HCT116 (cell line): ENCODE results near the gene NDUFC2. TPM values are rescaled to one million over a fixed set of nuclear protein-coding genes. Genes with fewer than 3 reads are reported as not detected.

Experiments used
- ATAC-seq: fragments of 200-7000 bp; cut with Tn5 transposase; 2 replicates; pipeline ENCODE4 v1.9.1; 2020; ENCODE audit warnings: mild to moderate bottlenecking, moderate library complexity
- BruUV-seq: library from RNA; stranded (reverse); fragments of 400-500 nt; replicated peaks from 2 replicates; lab custom pipeline; 2021; lab: Mats Ljungman, UMichigan
- CTCF ChIA-PET: fragments of 300-600 bp; sonication (Branson Sonifier 250); formaldehyde crosslinking; loops from one replicate; lab custom pipeline; 2021; ENCODE audit warnings: antibody characterized with exemption; lab: Charles Lee
- POLR2A ChIA-PET: fragments of 300-600, 350-600 bp; sonication (Branson Sonifier 250); formaldehyde crosslinking; loops from one replicate; lab custom pipeline; 2021; ENCODE audit warnings: antibody characterized with exemption; lab: Charles Lee
- RAD21 ChIA-PET, 2 experiments: fragments of 300-600 bp; sonication (Branson Sonifier 250); formaldehyde crosslinking; loops; one replicate each; lab custom pipeline; 2023; ENCODE audit warnings: low total read pairs in 2 of 2; ENCODE audit not compliant: uncharacterized antibody in 2 of 2, unreplicated experiment in 2 of 2, low non-redundant PET in 1 of 2; lab: Charles Lee
- DNase-seq: peaks from one replicate; pipeline ENCODE4 v3.0.0-alpha.2; 2010; ENCODE audit warnings: low read depth, low spot score
- H2AFZ ChIP-seq: fragments of 200-600 bp; shearing (Covaris generic), sonication (generic); 2 replicates; pipeline ENCODE4 v1.6.1; 2017; ENCODE audit warnings: low read depth, mixed run types, mixed read lengths, antibody characterized with exemption, low read length; ENCODE audit not compliant: poor library complexity, severe bottlenecking
- H3K27ac ChIP-seq: 2 replicates; pipeline ENCODE4 v1.5.1; 2012; ENCODE audit warnings: low read depth, low read length
- H3K27me3 ChIP-seq: fragments of 200-600 bp; sonication (generic); 2 replicates; pipeline ENCODE4 v1.6.1; 2016; ENCODE audit warnings: mixed run types, low read length, mixed read lengths; ENCODE audit not compliant: insufficient read depth
- H3K36me3 ChIP-seq, 2 experiments: fragments of 200-500 bp in 1 of 2; fragments of 200-600 bp in 1 of 2; sonication (Bioruptor generic) in 1 of 2; sonication (generic) in 1 of 2; 2 replicates each; pipeline versions ENCODE4 v1.5.1 to v1.6.1; 2014 to 2016; ENCODE audit warnings: low read length in 2 of 2, inconsistent platforms in 1 of 2, mixed read lengths in 1 of 2, mixed run types in 1 of 2; ENCODE audit not compliant: insufficient read depth in 2 of 2, control insufficient read depth in 1 of 2
- H3K4me1 ChIP-seq, 2 experiments: fragments of 200-600 bp in 1 of 2; sonication (generic) in 1 of 2; 2 replicates each; pipeline versions ENCODE4 v1.5.1 to v1.6.1; 2012 to 2017; ENCODE audit warnings: low read length in 2 of 2, inconsistent platforms in 1 of 2, mild to moderate bottlenecking in 1 of 2, mixed read lengths in 1 of 2, mixed run types in 1 of 2, moderate library complexity in 1 of 2; ENCODE audit not compliant: insufficient read depth in 2 of 2, control insufficient read depth in 1 of 2
- H3K4me2 ChIP-seq: fragments of 200-600 bp; sonication (generic); 2 replicates; pipeline ENCODE4 v1.6.1; 2017; ENCODE audit warnings: mixed run types, low read length, mixed read lengths
- H3K4me3 ChIP-seq, 2 experiments: fragments of 200-600 bp in 1 of 2; sonication (generic) in 1 of 2; replicated peaks in 1 of 2; 2 replicates each; pipeline ENCODE4 v1.5.1; 2011 to 2016; ENCODE audit warnings: low read length in 2 of 2, control low read depth in 1 of 2, low read depth in 1 of 2, mild to moderate bottlenecking in 1 of 2, mixed read lengths in 1 of 2, mixed run types in 1 of 2
- H3K79me2 ChIP-seq: fragments of 200-600 bp; sonication (generic); 2 replicates; pipeline ENCODE4 v1.6.1; 2017; ENCODE audit warnings: mild to moderate bottlenecking, mixed run types, low read length, moderate library complexity, mixed read lengths; ENCODE audit not compliant: insufficient read depth
- H3K9ac ChIP-seq: fragments of 200-600 bp; sonication (generic); 2 replicates; pipeline ENCODE4 v1.6.1; 2016; ENCODE audit warnings: low read length, mixed read lengths
- H3K9me2 ChIP-seq: fragments of 200-600 bp; sonication (generic), shearing (Covaris generic); 2 replicates; pipeline ENCODE4 v1.6.1; 2017; ENCODE audit warnings: mixed run types, mild to moderate bottlenecking, moderate library complexity; ENCODE audit not compliant: insufficient read depth
- H3K9me3 ChIP-seq, 2 experiments: fragments of 200-500 bp in 1 of 2; fragments of 200-600 bp in 1 of 2; sonication (Bioruptor generic) in 1 of 2; sonication (generic) in 1 of 2; 2 replicates each; pipeline ENCODE4 v1.6.1; 2014 to 2017; ENCODE audit warnings: low read length in 2 of 2, mixed read lengths in 2 of 2, inconsistent platforms in 1 of 2, low read depth in 1 of 2, mild to moderate bottlenecking in 1 of 2, mixed run types in 1 of 2, moderate library complexity in 1 of 2; ENCODE audit not compliant: control insufficient read depth in 1 of 2, insufficient read depth in 1 of 2
- H4K20me1 ChIP-seq: fragments of 200-600 bp; sonication (generic), shearing (Covaris generic); 2 replicates; pipeline ENCODE4 v1.6.1; 2017; ENCODE audit warnings: mixed run types, mild to moderate bottlenecking, moderate library complexity; ENCODE audit not compliant: insufficient read depth
- EGR1 ChIP-seq: IDR thresholded peaks from 2 replicates; pipeline ENCODE4 v1.6.1; 2012; ENCODE audit warnings: low read depth
- EZH2phosphoT487 ChIP-seq: fragments of 200-600 bp; IDR thresholded peaks from 2 replicates; pipeline ENCODE4 v1.6.1; 2018; ENCODE audit warnings: antibody characterized with exemption, borderline replicate concordance
- FOSL1 ChIP-seq: IDR thresholded peaks from 2 replicates; pipeline ENCODE4 v1.6.1; 2012; ENCODE audit warnings: low read depth
- JUND ChIP-seq: IDR thresholded peaks from 2 replicates; pipeline ENCODE4 v1.6.1; 2012
- MAX ChIP-seq: IDR thresholded peaks from 2 replicates; pipeline ENCODE4 v1.6.1; 2012
- POLR2A ChIP-seq: IDR thresholded peaks from 2 replicates; pipeline ENCODE4 v1.7.0; 2011; ENCODE audit warnings: borderline replicate concordance; ENCODE audit not compliant: insufficient read depth, insufficient read length; ENCODE audit errors: extremely low read depth
- POLR2AphosphoS5 ChIP-seq: IDR thresholded peaks from 2 replicates; pipeline ENCODE4 v1.6.1; 2011; ENCODE audit warnings: mild to moderate bottlenecking, low read depth, low read length, moderate library complexity
- SIN3A ChIP-seq: IDR thresholded peaks from 2 replicates; pipeline ENCODE4 v1.6.1; 2012; ENCODE audit warnings: low read depth
- SP1 ChIP-seq: IDR thresholded peaks from 2 replicates; pipeline ENCODE4 v1.6.1; 2012; ENCODE audit warnings: low read depth
- SRF ChIP-seq: IDR thresholded peaks from 2 replicates; pipeline ENCODE4 v1.6.1; 2012; ENCODE audit warnings: low read depth
- TCF7L2 ChIP-seq: IDR thresholded peaks from 2 replicates; pipeline ENCODE4 v1.7.0; 2011; ENCODE audit warnings: borderline replicate concordance, inconsistent platforms; ENCODE audit not compliant: insufficient read depth, insufficient read length; ENCODE audit errors: extremely low read depth
- YY1 ChIP-seq: IDR thresholded peaks from 2 replicates; pipeline ENCODE4 v1.6.1; 2011; ENCODE audit warnings: low read length, low read depth, moderate library complexity, mild to moderate bottlenecking; ENCODE audit not compliant: insufficient replicate concordance; ENCODE audit errors: extremely low read depth
- ZFX ChIP-seq: fragments of 450-650 bp; IDR thresholded peaks from 2 replicates; pipeline ENCODE4 v1.6.1; 2017
- intact Hi-C: fragments of 100-400 bp; cut with micrococcal nuclease; formaldehyde crosslinking; loops from 2 replicates; pipeline ENCODE4 v1.10.0; 2022
- total RNA-seq: library from RNA; stranded (reverse); gene quantifications from one replicate; pipeline ENCODE4 v1.2.1, GENCODE V29; 2021; ENCODE audit not compliant: unreplicated experiment
- TF ChIP-seq, protein P1 (sequence below): IDR thresholded peaks from 2 replicates; pipeline ENCODE4 v1.6.1; 2012
- TF ChIP-seq, protein P2 (sequence below), 3 experiments: fragments of 200-600 bp in 1 of 3; sonication (generic) in 1 of 3; IDR thresholded peaks in 2 of 3; conservative IDR thresholded peaks in 1 of 3; 2 replicates each; pipeline ENCODE4 v1.5.1; 2012 to 2017; ENCODE audit warnings: low read depth in 2 of 3, low read length in 2 of 3, antibody characterized with exemption in 1 of 3, borderline replicate concordance in 1 of 3, control low read depth in 1 of 3, mild to moderate bottlenecking in 1 of 3, mixed read lengths in 1 of 3, mixed run types in 1 of 3, moderate library complexity in 1 of 3; ENCODE audit not compliant: insufficient read depth in 1 of 3
- TF ChIP-seq, protein P3 (sequence below): IDR thresholded peaks from 2 replicates; pipeline ENCODE4 v1.6.1; 2011; ENCODE audit warnings: mild to moderate bottlenecking, low read length, moderate library complexity; ENCODE audit not compliant: insufficient replicate concordance; ENCODE audit errors: extremely low read depth

Gene NDUFC2
- total RNA-seq, 1 experiment from 2014 or later: 225 TPM

- Histone ChIP-seq H3K4me3 (no peak overlapping the region), H2AFZ (no peak overlapping the region), H3K27ac (no peak overlapping the region; the same call in 1 of the 2 replicates), H3K9me3 (no peaks in the 10 kb centered on the region), H3K27me3 (no peaks in the 10 kb centered on the region), H3K4me1 (peaks cover 33 to 52% of the 10 kb centered on the region in 2 experiments), H3K36me3 (no peaks in the 10 kb centered on the region), H3K79me2 (no peaks in the 10 kb centered on the region), H3K4me2 (no peak overlapping the region), H4K20me1 (no peaks in the 10 kb centered on the region), H3K9ac (no peak overlapping the region), H3K9me2 (no peaks in the 10 kb centered on the region)
- intact Hi-C loops: no loop called here
- RAD21 ChIA-PET: no interaction called here
- DNase-seq (no peak), ATAC-seq (no peak)
- POLR2A ChIA-PET: no interaction called here
- no TSS peak for BruUV-seq
- TF ChIP-seq, protein P1, sequence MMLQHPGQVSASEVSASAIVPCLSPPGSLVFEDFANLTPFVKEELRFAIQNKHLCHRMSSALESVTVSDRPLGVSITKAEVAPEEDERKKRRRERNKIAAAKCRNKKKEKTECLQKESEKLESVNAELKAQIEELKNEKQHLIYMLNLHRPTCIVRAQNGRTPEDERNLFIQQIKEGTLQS: no peak
- CTCF ChIA-PET: interaction anchor here (1.5 kb wide), 1 partner anchor 8 kb away, joined by 4 read pairs; no protein-coding TSS in a partner anchor
Observed at GRCh38 chr11:78037825-78038620, 41.6 kb downstream of the NDUFC2 start.

- Histone ChIP-seq H3K4me1 (peaks cover 35 to 57% of the 10 kb centered on the region in 2 experiments), H3K9me3 (no peaks in the 10 kb centered on the region), H3K79me2 (no peaks in the 10 kb centered on the region), H3K4me2 (0 out of 2 replicates have a peak overlapping the region, but pooled peaks have one; percentile 7), H4K20me1 (no peaks in the 10 kb centered on the region), H3K9ac (no peak overlapping the region), H3K36me3 (no peaks in the 10 kb centered on the region), H3K27me3 (no peaks in the 10 kb centered on the region), H3K27ac (no peak overlapping the region; the same call in 1 of the 2 replicates), H2AFZ (no peak overlapping the region), H3K4me3 (no peak overlapping the region), H3K9me2 (no peaks in the 10 kb centered on the region)
- DNase-seq (no peak), ATAC-seq (no peak)
- BruUV-seq: no TSS peak
- RAD21 ChIA-PET: no interaction called here
- intact Hi-C loops: no loop called here
- CTCF ChIA-PET: interaction anchor here (1.5 to 1.6 kb wide), 2 partner anchors 9 to 42 kb away, joined by 4 read pairs; partner anchors contain the start of gene INTS4
- POLR2A ChIA-PET: no interaction called here
- TF ChIP-seq POLR2AphosphoS5 (no peak), YY1 (no peak), EGR1 (no peak), JUND (no peak), SIN3A (no peak), FOSL1 (no peak), POLR2A (no peak), TCF7L2 (no peak), EZH2phosphoT487 (no peak), SP1 (no peak), MAX (no peak), ZFX (no peak), SRF (no peak)
- TF ChIP-seq, protein P2, sequence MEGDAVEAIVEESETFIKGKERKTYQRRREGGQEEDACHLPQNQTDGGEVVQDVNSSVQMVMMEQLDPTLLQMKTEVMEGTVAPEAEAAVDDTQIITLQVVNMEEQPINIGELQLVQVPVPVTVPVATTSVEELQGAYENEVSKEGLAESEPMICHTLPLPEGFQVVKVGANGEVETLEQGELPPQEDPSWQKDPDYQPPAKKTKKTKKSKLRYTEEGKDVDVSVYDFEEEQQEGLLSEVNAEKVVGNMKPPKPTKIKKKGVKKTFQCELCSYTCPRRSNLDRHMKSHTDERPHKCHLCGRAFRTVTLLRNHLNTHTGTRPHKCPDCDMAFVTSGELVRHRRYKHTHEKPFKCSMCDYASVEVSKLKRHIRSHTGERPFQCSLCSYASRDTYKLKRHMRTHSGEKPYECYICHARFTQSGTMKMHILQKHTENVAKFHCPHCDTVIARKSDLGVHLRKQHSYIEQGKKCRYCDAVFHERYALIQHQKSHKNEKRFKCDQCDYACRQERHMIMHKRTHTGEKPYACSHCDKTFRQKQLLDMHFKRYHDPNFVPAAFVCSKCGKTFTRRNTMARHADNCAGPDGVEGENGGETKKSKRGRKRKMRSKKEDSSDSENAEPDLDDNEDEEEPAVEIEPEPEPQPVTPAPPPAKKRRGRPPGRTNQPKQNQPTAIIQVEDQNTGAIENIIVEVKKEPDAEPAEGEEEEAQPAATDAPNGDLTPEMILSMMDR (IDR thresholded peaks at IDR 0.05 in 2 of 3, conservative IDR thresholded peaks at IDR 0.05 in 1 of 3; ENCODE audit: borderline replicate concordance in 1 of 3, insufficient read depth in 1 of 3, low read depth in 2 of 3, low read length in 2 of 3): no peak
- TF ChIP-seq, protein P3, sequence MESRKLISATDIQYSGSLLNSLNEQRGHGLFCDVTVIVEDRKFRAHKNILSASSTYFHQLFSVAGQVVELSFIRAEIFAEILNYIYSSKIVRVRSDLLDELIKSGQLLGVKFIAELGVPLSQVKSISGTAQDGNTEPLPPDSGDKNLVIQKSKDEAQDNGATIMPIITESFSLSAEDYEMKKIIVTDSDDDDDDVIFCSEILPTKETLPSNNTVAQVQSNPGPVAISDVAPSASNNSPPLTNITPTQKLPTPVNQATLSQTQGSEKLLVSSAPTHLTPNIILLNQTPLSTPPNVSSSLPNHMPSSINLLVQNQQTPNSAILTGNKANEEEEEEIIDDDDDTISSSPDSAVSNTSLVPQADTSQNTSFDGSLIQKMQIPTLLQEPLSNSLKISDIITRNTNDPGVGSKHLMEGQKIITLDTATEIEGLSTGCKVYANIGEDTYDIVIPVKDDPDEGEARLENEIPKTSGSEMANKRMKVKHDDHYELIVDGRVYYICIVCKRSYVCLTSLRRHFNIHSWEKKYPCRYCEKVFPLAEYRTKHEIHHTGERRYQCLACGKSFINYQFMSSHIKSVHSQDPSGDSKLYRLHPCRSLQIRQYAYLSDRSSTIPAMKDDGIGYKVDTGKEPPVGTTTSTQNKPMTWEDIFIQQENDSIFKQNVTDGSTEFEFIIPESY: no peak
Observed at GRCh38 chr11:78037056-78037455, 42.6 kb downstream of the NDUFC2 start.
